Myocyte (in vitro differentiated cells): ENCODE data around the gene ABCF2. TPM values are rescaled to one million over a fixed set of nuclear protein-coding genes. Genes with fewer than 3 reads are reported as not detected.

Experiments used
- DNase-seq: peaks from one replicate; pipeline ENCODE4 v3.0.0-alpha.2; 2012; ENCODE audit warnings: low read depth
- total RNA-seq: library from RNA; depleted of rRNA; stranded (reverse); fragments of >200 nt; gene quantifications from 2 replicates; pipeline ENCODE4 v1.2.3, GENCODE V29; 2014

ABCF2 gene
- total RNA-seq, 1 donor from 2014 or later, result 105 TPM

DNA sequence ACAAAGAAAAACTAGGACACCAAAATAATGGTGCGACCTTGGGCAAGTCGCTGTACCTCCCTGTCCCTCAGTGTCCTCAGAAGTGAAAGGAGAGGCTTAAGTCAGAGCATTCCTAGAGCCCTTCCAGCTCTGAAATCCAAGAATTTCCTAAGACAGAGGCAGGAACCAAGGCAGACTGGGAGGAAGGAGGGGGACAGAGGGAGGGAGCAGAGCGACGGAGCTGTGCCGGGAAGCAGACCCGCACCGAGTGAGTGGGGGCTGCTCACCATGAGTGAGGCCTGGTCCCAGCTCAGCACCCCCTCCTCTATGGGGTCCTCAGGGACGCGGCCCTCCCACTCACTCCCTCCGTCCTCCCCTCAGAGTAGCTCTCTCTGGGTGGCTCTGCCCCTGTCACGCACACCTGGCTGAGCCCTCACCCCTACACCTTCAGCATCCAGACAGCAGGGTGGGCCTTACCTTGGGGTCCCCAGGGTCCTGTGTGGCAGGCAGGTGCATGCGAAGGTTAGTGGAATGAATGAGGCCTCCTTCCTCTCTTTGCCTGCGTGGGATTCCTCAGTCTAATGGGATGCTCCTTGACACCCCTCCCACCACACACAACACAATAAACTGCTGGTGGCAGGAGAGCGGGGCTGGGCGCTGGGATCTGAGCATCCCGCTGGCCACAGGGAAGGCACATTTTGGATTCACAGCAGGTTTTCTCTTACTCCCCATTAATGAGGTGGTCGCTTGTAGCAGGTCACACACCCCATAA is 26.1 kb upstream of the ABCF2 start:
- DNase-seq, result no peak

DNA sequence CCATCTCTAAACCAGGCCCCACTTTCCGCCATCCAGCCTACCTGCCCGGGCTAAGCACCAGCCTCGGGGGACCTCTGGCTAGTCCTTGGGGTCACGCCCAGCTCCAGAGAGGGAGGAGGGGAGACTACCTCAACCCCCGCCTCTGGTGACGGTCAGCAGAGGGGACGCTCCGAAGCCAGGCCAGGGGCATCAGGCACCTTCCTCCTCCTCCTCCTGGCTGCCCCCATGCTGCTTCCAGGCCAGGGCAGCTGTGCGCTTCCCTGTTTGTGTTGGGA is 25.5 kb upstream of the ABCF2 start:
- DNase-seq, result no peak

DNA sequence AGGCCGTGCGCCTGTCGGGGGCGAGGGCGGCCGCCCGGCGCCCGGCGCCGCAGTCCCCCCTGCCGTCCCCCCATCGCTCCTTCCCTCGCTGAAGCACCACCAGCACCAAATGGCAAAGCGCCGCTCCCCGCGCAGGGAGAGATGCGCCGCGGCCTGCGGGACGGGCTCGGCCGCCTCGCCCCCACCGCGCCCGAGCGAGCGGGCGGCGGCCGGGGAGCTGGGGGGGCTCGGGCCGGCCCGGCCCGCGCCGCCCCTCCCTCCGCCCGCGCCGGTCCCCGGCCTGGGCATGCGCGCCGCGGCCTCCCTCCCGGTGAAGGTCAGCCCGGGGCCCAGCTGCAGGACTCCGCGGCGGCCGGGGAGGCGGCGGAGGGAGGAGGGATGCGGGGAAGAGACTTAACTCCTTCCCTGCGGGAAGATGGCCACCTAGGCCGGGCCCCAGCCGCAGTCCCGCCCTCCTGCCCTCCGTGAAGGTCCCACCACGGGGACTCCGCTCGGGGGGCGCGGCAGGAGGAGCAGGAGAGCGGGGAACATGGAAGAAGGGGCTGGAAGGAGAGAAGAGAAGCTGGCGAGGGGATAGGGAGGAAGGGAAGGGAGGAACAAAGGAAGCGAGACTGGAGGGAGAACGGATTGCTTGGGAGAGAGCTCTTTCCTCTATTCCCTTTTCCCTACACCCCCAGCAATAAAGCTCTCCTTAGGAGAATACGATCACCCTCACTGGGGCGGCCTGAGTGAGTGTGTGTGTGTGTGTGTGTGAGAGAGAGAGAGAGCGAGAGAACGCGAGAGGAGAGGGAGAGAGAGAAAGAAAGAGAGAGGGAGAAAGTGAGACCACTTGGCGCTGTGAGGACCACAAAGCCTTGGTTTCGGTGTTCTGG is 24.9 kb upstream of the ABCF2 start:
- DNase-seq, result peak; percentile 90

DNA sequence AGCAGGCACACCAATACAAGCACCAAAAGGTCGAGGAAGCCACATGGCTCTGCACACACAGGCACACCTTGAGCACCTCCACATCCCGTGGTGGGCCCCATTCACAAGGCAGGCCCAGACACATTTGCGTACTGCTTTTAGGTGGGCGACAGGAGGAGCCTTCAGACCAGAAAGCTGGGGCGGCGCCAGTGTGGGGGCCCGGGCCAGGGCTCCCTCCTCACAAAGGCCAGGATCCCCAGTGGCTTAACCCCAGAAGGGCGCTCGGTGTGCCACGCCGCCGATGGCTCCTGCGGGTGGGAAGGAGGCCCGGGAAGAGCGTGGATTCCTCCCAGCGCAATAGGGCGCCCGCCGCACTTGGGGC is 24.3 kb upstream of the ABCF2 start:
- DNase-seq, result no peak

DNA sequence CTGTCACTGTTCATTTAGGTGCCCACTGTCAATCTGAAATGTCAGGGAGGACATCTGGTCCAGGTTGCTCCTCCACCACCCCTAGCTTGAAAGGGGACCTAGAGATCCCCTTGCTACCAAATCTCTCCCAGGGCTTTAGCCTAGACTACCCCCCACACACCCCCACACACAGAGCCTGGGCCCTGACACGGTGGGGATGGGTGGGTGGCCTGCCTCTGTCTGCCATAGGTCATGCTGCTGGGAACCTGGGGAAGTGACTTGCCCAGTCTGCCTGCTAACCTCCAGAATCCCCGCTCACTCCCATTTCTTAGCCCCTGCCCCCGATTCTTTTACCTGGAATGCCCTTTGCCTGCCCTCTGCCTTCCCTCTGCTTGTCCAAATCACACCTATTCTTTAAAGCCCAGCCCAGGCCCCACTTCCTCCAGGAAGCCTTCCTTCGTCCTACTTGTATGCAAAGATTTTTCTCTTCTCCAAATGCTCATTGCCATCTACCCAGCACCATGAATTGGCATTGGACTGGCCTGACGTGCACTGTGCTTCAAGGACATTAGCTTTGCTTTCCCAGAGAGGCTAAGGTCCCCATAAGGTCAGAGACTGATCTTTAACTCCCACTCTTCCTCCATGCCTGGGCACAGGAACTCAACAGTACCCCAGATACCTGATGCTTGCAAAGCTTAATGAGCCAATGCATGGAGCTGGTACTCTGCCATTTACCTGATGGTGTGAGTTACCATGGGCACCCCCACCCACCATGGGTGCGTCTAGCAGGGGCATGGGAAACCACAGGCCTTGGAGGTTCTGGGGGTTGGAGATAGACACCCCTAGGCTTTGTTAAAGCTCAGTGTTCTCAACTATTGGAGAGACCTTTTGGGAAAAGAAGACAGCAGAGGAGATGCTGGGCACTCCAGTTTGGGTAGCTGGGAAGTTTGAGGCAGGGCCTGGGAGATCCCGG is 23.5 kb upstream of the ABCF2 start:
- DNase-seq, result no peak

DNA sequence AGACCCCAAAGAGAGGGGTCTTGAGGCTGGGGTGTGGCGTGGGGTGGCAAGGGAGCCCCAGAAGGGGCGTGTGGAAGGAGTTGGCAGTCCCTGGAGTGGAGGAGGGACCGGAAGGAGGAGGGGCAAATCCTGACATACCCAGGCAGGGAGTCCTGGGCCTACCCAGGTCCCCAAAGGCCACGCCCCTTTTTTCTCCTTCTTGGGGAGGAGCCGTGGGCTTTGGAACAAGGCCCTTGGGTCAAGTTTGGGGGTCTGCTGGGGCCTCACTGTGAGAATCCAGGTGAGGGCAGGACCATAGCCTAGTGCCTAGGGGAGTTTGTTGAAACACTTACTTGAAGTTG is 22.7 kb upstream of the ABCF2 start:
- peak; percentile 94 for DNase-seq

DNA sequence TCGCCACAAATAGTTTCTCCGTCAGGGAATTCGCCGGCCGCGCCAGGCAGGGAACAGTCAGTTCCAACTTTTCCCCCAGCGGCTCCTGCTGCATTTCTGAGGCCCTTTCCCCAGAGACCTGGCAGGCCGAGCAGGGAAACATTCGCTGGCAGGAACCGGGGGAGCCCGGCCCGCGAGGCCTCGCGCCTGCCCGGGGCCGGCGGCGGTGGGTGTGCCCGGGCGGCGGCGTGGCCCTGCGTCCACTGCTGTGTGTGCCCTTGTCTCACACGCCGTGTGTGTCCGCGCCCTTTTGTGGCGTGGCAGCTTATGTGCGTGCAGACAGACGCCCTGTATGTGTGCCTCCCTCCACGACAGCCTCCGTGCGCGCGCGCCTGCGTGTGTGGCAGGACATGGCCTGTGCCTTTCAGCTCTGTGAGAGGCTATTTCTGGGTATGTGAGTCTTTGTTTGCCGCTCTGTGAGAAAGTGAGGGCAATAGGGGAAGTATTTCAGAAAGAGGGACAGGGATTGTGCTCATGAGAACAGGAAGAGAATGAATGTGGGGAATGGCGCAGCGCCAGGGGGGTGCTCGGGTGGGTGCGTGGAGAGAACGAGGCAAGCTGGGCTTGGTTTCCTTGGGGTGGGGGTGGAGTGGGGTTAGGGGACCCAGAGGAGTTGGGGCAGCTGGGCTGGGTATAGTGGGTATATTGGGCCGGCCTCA is 22.2 kb upstream of the ABCF2 start:
- DNase-seq, result peak; percentile 94

DNA sequence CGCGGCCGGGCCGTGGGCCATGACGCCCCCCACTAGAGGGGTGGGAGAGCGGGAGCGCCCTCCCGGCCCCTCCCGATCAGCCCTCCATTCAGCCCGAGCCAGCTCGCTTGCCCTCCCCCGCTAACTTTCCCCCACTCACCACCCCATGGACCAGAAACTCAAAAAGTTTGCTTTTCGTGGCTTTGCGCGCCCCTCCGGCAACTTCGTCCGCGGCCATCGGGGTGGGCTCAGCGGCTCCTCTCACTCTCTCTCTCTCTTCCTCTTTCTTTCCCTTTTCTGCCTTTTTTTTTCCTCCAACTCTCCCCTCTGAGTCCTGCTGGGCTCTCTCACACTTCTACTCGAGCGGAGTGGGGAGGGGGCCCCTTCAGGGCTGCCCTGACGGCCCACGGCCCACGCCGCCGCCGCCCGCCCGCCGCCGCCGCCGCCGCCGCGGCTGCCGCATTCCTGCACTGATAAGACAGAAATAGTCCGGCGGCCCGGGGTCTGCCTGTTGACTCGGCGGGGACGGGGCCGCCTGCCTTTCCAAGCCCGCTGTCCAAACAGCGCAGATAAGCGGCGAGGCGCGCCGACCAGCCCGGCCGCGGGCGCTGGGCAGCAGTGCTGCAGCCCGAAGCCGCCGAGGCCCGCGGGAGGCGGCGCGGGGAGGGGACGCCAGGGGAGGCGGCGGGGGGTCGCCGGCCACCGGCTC is 21.5 kb upstream of the ABCF2 start, which contains the start of gene SMARCD3:
Gene SMARCD3 (minus strand): TSS at position 349 of the 688 bp plus-strand sequence. CDS start 132 bp downstream, at position 217.
- peak; percentile 86 for DNase-seq

DNA sequence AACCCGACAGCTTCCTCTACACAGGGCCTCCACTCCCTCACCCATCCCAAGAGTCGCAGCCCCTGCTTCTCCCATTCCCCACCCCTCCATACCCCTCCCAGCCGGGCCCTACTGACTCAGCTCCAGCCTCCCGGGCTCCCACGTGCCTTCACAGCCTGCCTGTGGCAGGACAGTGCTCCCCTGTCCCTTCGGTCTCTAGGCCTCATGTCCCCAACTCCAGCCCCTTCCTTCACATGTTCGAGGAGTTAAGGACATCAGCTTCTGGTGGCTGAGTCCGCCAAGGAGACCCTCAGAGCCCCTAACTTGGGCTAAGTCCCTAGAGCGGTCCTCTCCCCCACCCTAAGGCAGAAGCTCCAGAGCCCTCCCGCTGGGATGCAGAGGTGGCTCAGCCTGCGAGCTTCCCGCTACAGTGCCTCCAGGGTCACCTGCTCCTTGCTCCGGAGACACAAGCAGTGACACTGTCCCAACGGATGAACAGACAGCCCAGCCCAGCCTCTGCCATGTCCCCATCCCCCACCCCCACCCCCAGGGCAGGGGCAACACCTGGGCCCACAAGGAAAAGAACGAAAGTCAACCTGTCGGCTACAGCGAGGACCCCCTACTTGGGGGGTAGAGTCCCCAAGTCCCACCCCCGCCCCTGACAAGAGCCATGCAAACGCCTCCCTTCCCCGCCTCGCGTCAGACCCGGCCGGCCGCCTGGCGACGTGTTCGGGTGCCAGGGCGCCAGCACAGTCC is 20.8 kb upstream of the ABCF2 start:
- peak; percentile 92 for DNase-seq

DNA sequence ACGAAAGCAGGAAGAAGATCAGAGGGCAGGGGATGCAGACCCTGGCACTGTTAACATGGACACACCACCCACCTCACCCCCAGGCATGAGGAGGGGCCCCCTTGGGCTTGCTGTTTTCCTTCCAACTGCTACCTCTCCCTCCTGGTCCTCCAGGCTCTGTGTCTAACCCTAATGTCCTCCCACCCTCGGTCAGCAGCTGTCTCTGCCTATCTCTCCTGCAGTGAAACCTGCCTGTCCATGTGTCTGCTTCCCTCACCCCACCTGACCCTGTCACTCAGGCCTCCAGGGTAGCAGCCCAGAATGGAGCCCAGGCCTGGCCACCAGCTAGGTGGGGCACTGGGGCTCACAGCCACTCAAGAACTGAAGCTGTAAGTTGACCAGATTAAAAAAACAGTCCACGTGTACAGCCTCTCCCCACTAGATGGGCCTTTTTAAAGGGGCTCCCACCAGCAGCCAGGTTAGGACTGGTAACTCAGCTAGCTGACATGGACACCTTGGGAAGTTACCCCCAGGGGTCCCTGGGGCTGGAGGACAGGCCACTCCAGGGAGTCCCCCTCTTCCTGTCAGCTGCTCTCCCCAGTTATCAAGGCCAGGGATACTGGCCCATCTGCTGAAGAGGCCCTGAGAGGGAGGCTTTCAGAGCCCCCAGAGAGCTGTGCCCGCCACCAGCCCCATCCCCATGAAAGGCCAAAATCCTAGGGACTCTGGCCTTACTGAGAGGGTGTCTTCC is 20.0 kb upstream of the ABCF2 start:
- DNase-seq, result peak; percentile 100

DNA sequence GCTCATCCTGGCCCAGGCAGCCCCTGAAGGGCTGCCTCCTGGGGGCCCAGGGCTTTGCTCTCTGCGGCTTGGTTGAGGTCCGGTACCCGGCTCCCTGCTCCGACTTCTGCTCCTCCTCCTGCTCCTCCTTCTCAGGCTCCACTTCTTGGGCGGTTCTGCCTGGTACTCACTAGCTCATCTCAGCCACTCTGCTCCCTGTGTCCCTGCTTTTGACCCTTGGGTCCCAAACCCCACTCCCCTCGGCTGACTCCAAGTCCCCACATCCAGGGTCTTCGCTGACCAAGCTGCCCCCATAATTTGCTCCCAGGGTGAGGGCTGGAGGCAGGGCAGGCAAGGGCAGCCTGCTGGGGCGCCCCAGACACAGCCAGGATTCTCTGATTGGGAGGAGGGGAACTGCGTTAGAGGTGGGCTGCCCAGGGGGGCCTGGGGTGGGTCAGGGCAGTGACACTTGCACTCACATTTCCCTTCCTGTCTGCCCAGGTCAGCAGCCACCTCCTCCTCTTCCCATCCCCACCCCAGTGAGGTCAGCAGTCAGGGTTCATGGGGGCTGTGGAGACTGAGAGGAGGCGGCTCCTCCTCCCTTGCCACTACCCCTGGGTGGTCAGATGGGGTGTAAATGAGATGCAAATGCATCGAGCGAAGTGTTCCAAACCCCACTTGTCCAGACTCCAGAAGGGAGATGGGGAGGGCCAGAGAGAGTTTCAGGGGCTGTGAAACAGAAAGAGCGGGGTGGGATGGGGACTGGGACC is 19.3 kb upstream of the ABCF2 start:
- DNase-seq, result peak; percentile 82

DNA sequence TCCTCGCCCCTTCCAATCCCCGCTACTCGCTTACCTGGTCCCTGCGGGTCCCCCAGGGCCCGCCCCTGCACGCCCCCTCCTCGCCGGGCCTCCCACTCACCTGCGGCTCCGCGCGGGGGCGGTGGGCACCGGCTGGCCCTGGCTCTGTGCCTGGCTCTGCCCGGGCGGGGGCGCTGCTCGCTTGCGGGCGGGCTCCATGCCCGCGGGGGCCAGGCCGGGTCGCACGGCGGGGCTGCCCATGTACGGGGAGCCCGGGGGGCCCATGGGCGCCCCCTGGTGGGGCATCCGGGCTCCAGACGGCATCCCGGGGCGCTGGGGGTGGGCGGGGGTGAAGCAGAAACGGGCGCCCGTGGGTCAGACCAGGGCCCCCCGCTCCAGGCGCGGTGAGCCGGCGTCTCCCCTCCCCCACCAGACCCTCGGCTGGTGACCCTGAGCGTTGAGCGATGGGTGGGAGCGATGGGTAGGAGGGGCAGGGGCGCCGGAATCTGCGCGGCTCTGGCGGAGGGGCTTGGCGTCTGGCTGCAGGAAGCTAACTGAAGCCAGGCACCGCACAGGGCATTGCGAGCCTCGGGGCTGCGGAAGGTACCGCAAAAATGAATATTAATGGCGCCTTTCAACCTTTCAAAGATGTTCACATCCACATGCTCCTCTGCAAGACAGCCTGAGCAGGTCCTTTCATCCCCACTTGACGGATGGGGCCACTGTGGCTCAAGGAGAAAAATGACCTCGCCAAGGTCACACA is 18.5 kb upstream of the ABCF2 start:
- peak; percentile 62 for DNase-seq

DNA sequence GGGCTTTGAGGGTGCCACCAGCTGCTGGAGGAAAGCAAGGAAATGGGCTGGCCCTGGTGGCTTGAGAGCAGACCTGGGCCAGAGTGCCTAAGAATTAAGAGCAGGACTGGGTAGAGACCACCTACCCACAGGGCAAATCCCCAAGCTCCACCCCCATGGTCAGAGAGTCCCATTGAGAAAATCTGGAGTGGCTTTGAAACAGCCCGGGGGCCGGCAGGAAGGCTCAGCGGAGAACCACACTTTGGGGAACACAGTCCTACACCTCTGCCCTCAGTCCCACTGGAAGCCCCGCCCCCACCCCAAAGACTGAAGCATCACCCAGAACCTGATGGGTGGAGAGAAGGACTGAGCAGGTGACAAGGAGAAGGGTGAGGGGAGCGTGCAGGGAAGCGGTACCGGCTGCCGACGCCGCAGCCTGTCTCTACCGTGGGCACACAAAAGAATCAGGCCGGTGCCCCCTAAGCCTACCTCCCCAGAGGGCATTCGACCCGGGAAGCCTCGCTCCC is 17.9 kb upstream of the ABCF2 start:
- no peak for DNase-seq

DNA sequence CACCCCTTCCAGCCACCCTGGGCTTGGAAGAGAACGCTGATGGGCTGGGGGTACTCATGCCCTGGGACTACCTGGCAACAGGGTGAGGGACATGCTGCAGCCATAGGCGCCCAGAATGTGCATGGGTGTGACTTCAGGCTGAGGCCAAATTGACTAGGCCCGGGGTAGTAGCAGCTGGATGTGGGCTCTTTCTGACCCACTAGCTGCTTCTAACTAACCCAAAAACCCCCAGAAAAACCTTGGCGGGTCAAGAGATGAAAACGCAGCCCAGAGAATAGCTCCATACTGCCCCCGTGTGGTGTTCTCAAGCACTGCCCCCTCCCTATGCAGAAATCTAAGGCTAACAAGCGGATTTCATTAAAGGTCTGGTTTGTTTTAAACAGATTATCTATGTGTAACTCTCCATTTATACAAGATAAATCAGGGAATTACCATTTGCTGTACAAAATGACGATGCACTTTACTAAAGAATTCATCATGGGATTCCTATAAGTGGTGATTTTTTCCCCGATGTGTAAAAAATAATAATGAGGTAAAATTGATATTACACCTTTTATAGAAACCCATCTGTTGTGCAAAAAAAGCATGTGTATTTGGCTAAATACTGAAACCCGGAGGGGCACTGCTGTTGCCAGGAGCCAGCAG is 17.3 kb upstream of the ABCF2 start:
- DNase-seq, result peak; percentile 75

DNA sequence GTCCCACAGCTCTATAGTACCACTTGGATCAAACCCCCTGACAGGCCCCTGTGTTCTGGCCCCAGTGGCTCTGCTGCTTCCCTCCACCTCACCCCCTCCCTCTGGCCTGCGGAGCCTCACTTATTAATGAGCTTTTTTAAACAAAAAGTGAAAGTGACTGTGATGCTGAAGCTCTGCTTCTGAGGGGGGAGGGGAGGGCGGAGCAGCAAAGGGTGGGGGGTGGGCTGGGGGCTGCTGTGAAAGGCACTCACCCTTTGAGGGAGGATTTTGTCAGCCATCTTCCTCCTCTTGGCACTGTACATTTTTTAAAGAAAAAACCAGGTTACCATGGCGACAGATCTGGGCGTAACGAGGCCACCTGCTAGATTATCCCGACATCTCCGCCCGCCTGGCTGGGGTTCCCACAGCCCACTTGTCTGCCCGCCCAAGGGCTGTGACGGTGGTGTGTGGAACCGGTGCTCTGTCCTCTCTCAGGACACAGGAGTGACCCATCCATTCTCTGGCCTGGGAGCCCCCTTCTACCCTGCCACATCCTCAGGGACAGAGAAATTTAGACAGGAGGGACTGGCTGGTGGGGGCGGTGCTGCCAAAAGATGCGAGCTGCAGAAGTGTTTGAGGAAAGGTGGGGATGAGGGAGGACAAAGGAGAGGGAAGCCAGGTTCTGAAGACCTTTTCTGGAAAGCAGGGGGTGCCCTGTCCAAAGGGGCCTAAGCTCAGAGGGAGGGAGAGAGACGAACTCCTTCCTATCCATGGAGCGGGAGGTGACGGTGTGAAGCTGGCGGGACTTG is 16.6 kb upstream of the ABCF2 start:
- no peak for DNase-seq

DNA sequence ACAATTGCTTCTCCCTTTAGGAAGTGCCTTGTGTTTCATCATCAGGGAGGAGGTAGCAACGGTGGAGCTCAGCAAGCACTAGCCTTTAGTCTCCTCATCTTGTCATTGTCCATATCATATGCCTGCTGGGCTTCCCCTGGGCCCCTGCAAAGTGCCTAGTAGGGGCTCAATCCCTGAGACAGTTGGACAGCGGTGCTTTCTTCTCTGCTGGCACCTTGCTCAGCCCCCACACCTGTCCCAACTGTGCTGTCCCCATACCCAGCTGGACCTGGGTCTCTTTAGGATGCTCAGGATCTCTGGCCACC is 16.0 kb upstream of the ABCF2 start:
- no peak for DNase-seq
